Naive thymus-derived CD8-positive, alpha-beta T cell (primary cell): ENCODE results near the gene HIRA. TPM values are rescaled to one million over a fixed set of nuclear protein-coding genes. Genes with fewer than 3 reads are reported as not detected.

Source experiments
- ATAC-seq, 2 donors: fragments of 150-1000 bp; cut with Tn5 transposase in 1 of 2; sonication (Bioruptor Pico), chemical (Tn5 transposase) in 1 of 2; 1 replicate in 1 of 2; 2 replicates in 1 of 2; pipeline ENCODE4 v1.10.0; 2021; ENCODE audit warnings: mild to moderate bottlenecking in 2 of 2, moderate library complexity in 2 of 2
- POLR2A ChIA-PET: fragments of 350-600 bp; sonication (Branson Sonifier 250); formaldehyde crosslinking; loops from one replicate; lab custom pipeline; 2021; ENCODE audit warnings: antibody characterized with exemption; lab: Charles Lee
- DNase-seq, 10 donors: peaks; one replicate each; pipeline versions ENCODE4 v3.0.0 to v3.0.0-alpha.2; 2020 to 2022
- H3K27ac Mint-ChIP-seq, 10 donors: one replicate each; pipeline ENCODE4 v1.8.0; 2020 to 2022; ENCODE audit warnings: mild to moderate bottlenecking in 10 of 10, mixed read lengths in 10 of 10, moderate library complexity in 4 of 10, inconsistent platforms in 1 of 10
- H3K27me3 Mint-ChIP-seq, 5 donors: one replicate each; pipeline ENCODE4 v1.8.0; 2021 to 2022; ENCODE audit warnings: mixed read lengths in 5 of 5
- H3K36me3 Mint-ChIP-seq, 3 donors: one replicate each; pipeline ENCODE4 v1.8.0; 2020 to 2022; ENCODE audit warnings: mixed read lengths in 3 of 3, mild to moderate bottlenecking in 2 of 3, inconsistent platforms in 1 of 3
- H3K4me1 Mint-ChIP-seq, 4 donors: one replicate each; pipeline ENCODE4 v1.8.0; 2021 to 2022; ENCODE audit warnings: mixed read lengths in 4 of 4
- H3K4me3 Mint-ChIP-seq, 10 donors: one replicate each; pipeline ENCODE4 v1.8.0; 2020 to 2022; ENCODE audit warnings: mild to moderate bottlenecking in 10 of 10, mixed read lengths in 10 of 10, moderate library complexity in 6 of 10, inconsistent platforms in 1 of 10
- H3K9me3 Mint-ChIP-seq, 9 donors: one replicate each; pipeline ENCODE4 v1.8.0; 2020 to 2022; ENCODE audit warnings: mixed read lengths in 9 of 9, mild to moderate bottlenecking in 3 of 9, inconsistent platforms in 1 of 9, moderate library complexity in 1 of 9
- polyA plus RNA-seq, 3 donors: library from polyadenylated mRNA; unstranded; fragments of 300-500 nt; fragmentation: Illumina TruSeq; gene quantifications; one replicate each; pipeline ENCODE4 v1.2.3, GENCODE V29; 2021
- total RNA-seq, 8 experiments: library from RNA in 2 of 8; stranded (reverse) in 2 of 8; gene quantifications; one replicate each; pipeline ENCODE4 v1.2.3 and lab custom pipeline; 2021 to 2026

The HIRA gene
- total and polyA plus RNA-seq, 5 experiments from 2014 or later: 1.5 to 25.0 (median 6.2) TPM

GRCh38 chr22:19289475-19290161 is 141.9 kb downstream of the HIRA start:
- Mint-ChIP-seq H3K9me3 (no peaks in the 10 kb centered on the region), H3K4me1 (peaks cover 10 to 28% (median 26%) of the 10 kb centered on the region in 4 donors), H3K27me3 (peaks cover 12 to 24% (median 17%) of the 10 kb centered on the region in 5 donors), H3K4me3 (peak overlapping the region in 6 of 10 donors; percentile 1 to 90 (median 51)), H3K36me3 (no peaks in the 10 kb centered on the region), H3K27ac (peak overlapping the region in 1 of 10 donors; percentile 63)
- POLR2A ChIA-PET: no interaction called here
- peak in 1 of 2 donors; percentile 36 for ATAC-seq
- DNase-seq: peak in 2 of 10 donors; percentile 8 to 18

- POLR2A ChIA-PET: no interaction called here
- Mint-ChIP-seq H3K27me3 (peaks cover 12 to 24% (median 17%) of the 10 kb centered on the region in 5 donors), H3K4me3 (no peak overlapping the region), H3K4me1 (peaks cover 10 to 27% (median 26%) of the 10 kb centered on the region in 4 donors), H3K36me3 (no peaks in the 10 kb centered on the region), H3K9me3 (no peaks in the 10 kb centered on the region), H3K27ac (no peak overlapping the region)
- DNase-seq (no peak), ATAC-seq (no peak)
Measured at GRCh38 chr22:19287889-19288288, 143.6 kb downstream of the HIRA start.

- POLR2A ChIA-PET: no interaction called here
- no peak for DNase-seq
- H3K36me3 Mint-ChIP-seq: no peaks in the 10 kb centered on the region
- peaks cover 8 to 21% (median 20%) of the 10 kb centered on the region in 4 donors for H3K4me1 Mint-ChIP-seq
- peaks cover 12 to 24% (median 17%) of the 10 kb centered on the region in 5 donors for H3K27me3 Mint-ChIP-seq
- H3K4me3 Mint-ChIP-seq: no peak overlapping the region
- no peak overlapping the region for H3K27ac Mint-ChIP-seq
- no peak for ATAC-seq
- H3K9me3 Mint-ChIP-seq: no peaks in the 10 kb centered on the region
Measured at GRCh38 chr22:19287076-19287707, 144.3 kb downstream of the HIRA start.

- Mint-ChIP-seq H3K36me3 (no peaks in the 10 kb centered on the region), H3K4me1 (peaks cover 5 to 16% (median 15%) of the 10 kb centered on the region in 4 donors), H3K4me3 (no peak overlapping the region), H3K27me3 (peaks cover 12 to 24% (median 17%) of the 10 kb centered on the region in 5 donors), H3K27ac (no peak overlapping the region), H3K9me3 (no peaks in the 10 kb centered on the region)
- DNase-seq: no peak
- POLR2A ChIA-PET: no interaction called here
- no peak for ATAC-seq
Measured at GRCh38 chr22:19285831-19286230, 145.7 kb downstream of the HIRA start.

Other genes starting within 250 kb of the HIRA start
- gene CLTCL1, start 140.0 kb downstream of the HIRA start, total RNA-seq: 1 to 10 TPM; 1.4 to 2.3 TPM
- gene CLTCL1, start 140.0 kb downstream of the HIRA start, polyA plus RNA-seq: under 1 TPM; 0.07 to 0.61 (median 0.49) TPM
- gene MRPL40, start 812 bp upstream of the HIRA start, total RNA-seq: 10 to 100 TPM; 20.8 to 23.2 TPM
- gene MRPL40, start 812 bp upstream of the HIRA start, polyA plus RNA-seq: 10 to 100 TPM; 69.5 to 80.5 (median 78.2) TPM
- gene C22orf39, start 16.0 kb upstream of the HIRA start, total RNA-seq: 10 to 100 TPM; 44.2 to 45.1 TPM
- gene C22orf39, start 16.0 kb upstream of the HIRA start, polyA plus RNA-seq: 10 to 100 TPM; 51.9 to 58.7 (median 58.0) TPM
- gene UFD1, start 47.5 kb upstream of the HIRA start, total RNA-seq: 10 to 100 TPM; 50.2 to 59.1 TPM
- 10 to 100 TPM; 73.1 to 80.9 (median 78.0) TPM for gene UFD1, start 47.5 kb upstream of the HIRA start, polyA plus RNA-seq
- 1 to 10 TPM in 1 of 2 experiments, under 1 TPM in 1; 0.69 to 1.8 TPM for gene CDC45, start 48.2 kb upstream of the HIRA start, total RNA-seq
- 1 to 10 TPM in 2 of 3 donors, not detected in 1; 1.2 to 2.7 TPM for gene CDC45, start 48.2 kb upstream of the HIRA start, polyA plus RNA-seq
- gene CLDN5, start 92.7 kb upstream of the HIRA start, total RNA-seq: not detected
- under 1 TPM in 2 of 3 donors, not detected in 1; 0.11 to 0.22 TPM for gene CLDN5, start 92.7 kb upstream of the HIRA start, polyA plus RNA-seq